ENCODE results near the gene OR51A7. TPM values are rescaled to one million over a fixed set of nuclear protein-coding genes. Genes with fewer than 3 reads are reported as not detected.

Gene OR51A7
- total RNA-seq, 1 experiment from 2014 or later = not detected

GRCh38 chr11:4891996-4892640 lies 11.5 kb upstream of the OR51A7 start:
- ChIA-PET CTCF (no interaction called here), POLR2A (ENCODE audit: unreplicated experiment) (no interaction called here)
- no peak overlapping the region for H3K27ac ChIP-seq (ENCODE audit: low read length)
- peaks cover 4% of the 10 kb centered on the region; the same call in 1 of the 2 replicates for H3K27me3 ChIP-seq (ENCODE audit: low read length)
- H3K9me3 ChIP-seq (ENCODE audit: low read length) = no peaks in the 10 kb centered on the region
- intact Hi-C loops (cut with micrococcal nuclease) = no loop called here
- H3K79me2 ChIP-seq (ENCODE audit: low read length) = no peaks in the 10 kb centered on the region
- ATAC-seq (peak; percentile 48; the same call in 1 of the 2 replicates), DNase-seq (peak; percentile 80)
- H3K36me3 ChIP-seq (ENCODE audit: low read depth, low read length) = no peaks in the 10 kb centered on the region
- no peak overlapping the region for H3K9ac ChIP-seq (ENCODE audit: low read length)
- TF ChIP-seq EZH2 (IDR thresholded peaks at IDR 0.05; ENCODE audit: low read length, unreplicated experiment) (no peak), CTCF (conservative IDR thresholded peaks at IDR 0.05; ENCODE audit: low read depth, low read length) (no peak), EZH2phosphoT487 (IDR thresholded peaks at IDR 0.05; ENCODE audit: borderline replicate concordance, low read length) (no peak)
- H3K9me2 ChIP-seq (replicated peaks; ENCODE audit: low read length) = no peaks in the 10 kb centered on the region
- no TSS peak for BruUV-seq (replicated peaks)
- no peaks in the 10 kb centered on the region for H3F3A ChIP-seq (ENCODE audit: low read length, unreplicated experiment)
- H3K4me3 ChIP-seq (ENCODE audit: low read length) = no peak overlapping the region
- no peak overlapping the region for H2AFZ ChIP-seq (ENCODE audit: low read length)
- no peak overlapping the region for H3K4me2 ChIP-seq (ENCODE audit: low read length)
- no peaks in the 10 kb centered on the region for H4K20me1 ChIP-seq (ENCODE audit: low read length)
- H3K4me1 ChIP-seq (ENCODE audit: insufficient read depth, low read length) = peaks cover 6% of the 10 kb centered on the region; the same call in 1 of the 2 replicates

GRCh38 chr11:4916581-4916980 lies 13.0 kb downstream of the OR51A7 start:
- H3K4me2 ChIP-seq (ENCODE audit: low read length) = no peak overlapping the region
- H3K9me3 ChIP-seq (ENCODE audit: low read length) = no peaks in the 10 kb centered on the region
- H3K9me2 ChIP-seq (replicated peaks; ENCODE audit: low read length) = no peaks in the 10 kb centered on the region
- no peak for ATAC-seq
- no peak overlapping the region for H3K4me3 ChIP-seq (ENCODE audit: low read length)
- DNase-seq = no peak
- H3F3A ChIP-seq (ENCODE audit: low read length, unreplicated experiment) = no peaks in the 10 kb centered on the region
- no peak overlapping the region for H2AFZ ChIP-seq (ENCODE audit: low read length)
- intact Hi-C loops (cut with micrococcal nuclease) = no loop called here
- POLR2A ChIA-PET (ENCODE audit: unreplicated experiment) = no interaction called here
- no peaks in the 10 kb centered on the region for H4K20me1 ChIP-seq (ENCODE audit: low read length)
- H3K9ac ChIP-seq (ENCODE audit: low read length) = no peak overlapping the region
- no peaks in the 10 kb centered on the region for H3K4me1 ChIP-seq (ENCODE audit: insufficient read depth, low read length)
- no peak overlapping the region for H3K27ac ChIP-seq (ENCODE audit: low read length)
- H3K27me3 ChIP-seq (ENCODE audit: low read length) = no peaks in the 10 kb centered on the region
- CTCF ChIA-PET = no interaction called here
- no peaks in the 10 kb centered on the region for H3K36me3 ChIP-seq (ENCODE audit: low read depth, low read length)
- no peak for TF ChIP-seq EZH2phosphoT487 (IDR thresholded peaks at IDR 0.05; ENCODE audit: borderline replicate concordance, low read length)
- TF ChIP-seq EZH2 (IDR thresholded peaks at IDR 0.05; ENCODE audit: low read length, unreplicated experiment) = no peak
- no peak for TF ChIP-seq CTCF (conservative IDR thresholded peaks at IDR 0.05; ENCODE audit: low read depth, low read length)
- no TSS peak for BruUV-seq (replicated peaks)
- H3K79me2 ChIP-seq (ENCODE audit: low read length) = no peaks in the 10 kb centered on the region

- no peak within 1 kb of the TSS for H3K9ac ChIP-seq (ENCODE audit: low read length)
- POLR2A ChIA-PET (ENCODE audit: unreplicated experiment) = no interaction called here
- CTCF ChIA-PET = no interaction called here
- H3F3A ChIP-seq (ENCODE audit: low read length, unreplicated experiment) = no peaks in the 10 kb centered on the region
- no peak for DNase-seq
- no peaks in the 10 kb centered on the region for H3K79me2 ChIP-seq (ENCODE audit: low read length)
- ATAC-seq = no peak
- H4K20me1 ChIP-seq (ENCODE audit: low read length) = no peaks in the 10 kb centered on the region
- intact Hi-C loops (cut with micrococcal nuclease) = no loop called here
- H3K27me3 ChIP-seq (ENCODE audit: low read length) = no peaks in the 10 kb centered on the region
- no peak within 1 kb of the TSS for H3K27ac ChIP-seq (ENCODE audit: low read length)
- no peak within 1 kb of the TSS for H3K4me3 ChIP-seq (ENCODE audit: low read length)
- H3K9me3 ChIP-seq (ENCODE audit: low read length) = no peaks in the 10 kb centered on the region
- TF ChIP-seq EZH2 (IDR thresholded peaks at IDR 0.05; ENCODE audit: low read length, unreplicated experiment) (no peak), CTCF (conservative IDR thresholded peaks at IDR 0.05; ENCODE audit: low read depth, low read length) (no peak), EZH2phosphoT487 (IDR thresholded peaks at IDR 0.05; ENCODE audit: borderline replicate concordance, low read length) (no peak)
- H3K4me1 ChIP-seq (ENCODE audit: insufficient read depth, low read length) = no peaks in the 10 kb centered on the region
- no peak within 1 kb of the TSS for H3K4me2 ChIP-seq (ENCODE audit: low read length)
- BruUV-seq (replicated peaks) = no TSS peak
- no peaks in the 10 kb centered on the region for H3K36me3 ChIP-seq (ENCODE audit: low read depth, low read length)
- no peaks in the 10 kb centered on the region for H3K9me2 ChIP-seq (replicated peaks; ENCODE audit: low read length)
- no peak within 1 kb of the TSS for H2AFZ ChIP-seq (ENCODE audit: low read length)
Observed at GRCh38 chr11:4919250-4919649, 15.7 kb downstream of the OR51A7 start, which contains the start of gene OR51G2. TSS of gene OR51G2 (minus strand) at chr11:4919350. CDS start at chr11:4915663, 3,687 bp downstream.
